GM20431 (cell line): ENCODE results near the gene MSRB3.

Experiments
- in situ Hi-C: fragments of 300-500 bp; cut with MseI, MboI; formaldehyde crosslinking; loops from one replicate; pipeline ENCODE4 v1.15.0; 2020; ENCODE audit warnings: low sequenced_read_pairs; ENCODE audit not compliant: unreplicated experiment

MSRB3 gene

GRCh38 chr12:65319688-65320200, 41.3 kb downstream of the MSRB3 start:
- in situ Hi-C loops: no loop called here

GRCh38 chr12:65323070-65323469, 44.6 kb downstream of the MSRB3 start:
- in situ Hi-C loops: no loop called here

DNA sequence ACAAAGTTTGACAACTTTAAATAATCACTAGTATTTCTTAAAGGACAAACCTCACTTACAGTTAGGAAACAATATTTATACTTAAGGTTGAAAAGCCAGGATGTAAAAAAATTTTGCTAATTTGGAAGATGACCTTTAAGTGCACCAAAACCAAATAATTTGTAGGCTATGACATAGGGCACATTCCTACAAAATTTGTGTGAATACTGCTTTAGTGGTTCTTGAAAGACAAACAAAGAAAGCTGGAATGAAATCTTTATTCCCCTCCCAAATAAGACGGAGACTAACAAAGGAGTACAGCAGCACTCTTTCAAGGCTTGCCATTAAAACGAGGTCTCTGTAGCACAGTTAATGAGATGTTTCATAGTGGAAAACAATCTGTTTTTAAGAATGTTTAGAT, 45.6 kb downstream of the MSRB3 start:
- in situ Hi-C loops: no loop called here

GRCh38 chr12:65324551-65324950, 46.1 kb downstream of the MSRB3 start:
- in situ Hi-C loops: no loop called here

DNA sequence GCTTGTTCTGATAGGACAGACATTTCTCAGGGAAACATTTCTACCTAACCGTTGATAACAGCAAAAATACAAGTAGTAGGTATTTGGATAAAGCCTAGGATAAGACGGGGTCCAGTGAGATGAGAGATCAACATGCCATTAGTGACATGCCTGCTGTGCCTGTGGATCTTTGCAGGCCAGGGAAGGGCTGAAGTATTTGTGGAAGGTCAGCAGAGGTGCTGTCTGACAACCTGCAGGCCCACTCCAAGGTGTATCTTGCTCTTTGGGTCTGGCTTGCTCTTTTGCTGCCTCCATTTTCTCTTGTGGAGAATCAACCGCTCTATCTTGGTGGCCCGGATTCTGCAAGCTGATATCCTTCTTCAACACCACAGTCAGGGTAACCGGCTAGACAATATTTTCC, 46.7 kb downstream of the MSRB3 start:
- in situ Hi-C loops: no loop called here

DNA sequence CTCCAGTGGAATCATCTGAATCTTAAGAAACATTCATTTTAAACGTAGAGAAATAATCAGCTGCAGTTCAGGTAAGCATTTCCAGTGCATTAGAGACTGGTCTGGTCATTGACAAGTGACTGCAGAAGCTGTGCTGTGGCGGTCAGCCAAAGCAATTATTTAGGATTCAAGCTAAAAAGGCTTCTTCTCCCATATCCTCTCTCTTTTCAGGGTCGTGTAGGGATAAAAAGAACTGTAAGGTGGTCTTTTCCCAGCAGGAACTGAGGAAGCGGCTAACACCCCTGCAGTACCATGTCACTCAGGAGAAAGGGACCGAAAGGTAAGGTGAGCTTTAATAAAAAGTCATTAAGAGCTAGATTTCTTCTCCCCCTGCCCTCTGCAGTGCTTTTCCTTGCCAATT, 48.1 kb downstream of the MSRB3 start:
- in situ Hi-C loops: no loop called here

DNA sequence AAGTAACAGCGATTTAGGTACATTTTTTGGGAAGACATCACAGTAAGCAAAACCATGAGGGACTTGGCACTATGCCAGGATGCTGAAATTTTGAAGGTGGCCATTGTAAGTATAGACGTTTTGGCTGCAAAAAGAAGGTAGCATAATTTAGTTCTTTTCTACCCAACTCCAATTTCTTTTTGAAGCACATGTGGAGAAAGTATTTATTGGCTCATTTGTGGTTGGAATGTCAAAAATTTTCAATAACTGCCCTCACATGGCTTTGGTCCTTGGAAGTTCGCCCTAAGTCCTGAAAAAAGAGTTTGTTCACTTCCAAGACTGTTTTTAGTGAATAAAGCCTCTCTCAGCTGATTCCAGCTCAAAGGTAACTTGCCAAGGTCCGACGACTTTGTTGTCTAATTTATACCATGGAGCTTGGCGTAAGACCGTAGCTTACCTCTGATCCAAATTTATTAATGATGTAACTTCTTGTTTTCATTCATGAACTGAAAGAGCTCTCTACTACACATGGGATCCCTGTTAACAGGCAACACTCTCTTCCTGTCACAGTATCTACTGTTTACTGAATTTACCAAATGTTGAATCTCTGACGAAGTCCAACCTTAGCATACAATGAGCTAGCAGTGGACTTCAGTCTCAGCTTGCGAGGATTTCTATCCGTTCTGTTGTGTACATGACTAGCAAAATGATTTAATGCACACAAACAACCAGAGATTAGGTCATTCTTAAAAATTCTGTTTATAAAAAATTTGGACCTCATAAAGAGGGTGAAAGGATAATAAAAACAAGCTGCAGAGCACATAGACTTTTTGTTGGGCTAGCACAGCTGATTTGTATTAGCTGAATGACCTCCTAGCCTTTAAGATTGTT, 49.0 kb downstream of the MSRB3 start:
- in situ Hi-C loops: no loop called here

DNA sequence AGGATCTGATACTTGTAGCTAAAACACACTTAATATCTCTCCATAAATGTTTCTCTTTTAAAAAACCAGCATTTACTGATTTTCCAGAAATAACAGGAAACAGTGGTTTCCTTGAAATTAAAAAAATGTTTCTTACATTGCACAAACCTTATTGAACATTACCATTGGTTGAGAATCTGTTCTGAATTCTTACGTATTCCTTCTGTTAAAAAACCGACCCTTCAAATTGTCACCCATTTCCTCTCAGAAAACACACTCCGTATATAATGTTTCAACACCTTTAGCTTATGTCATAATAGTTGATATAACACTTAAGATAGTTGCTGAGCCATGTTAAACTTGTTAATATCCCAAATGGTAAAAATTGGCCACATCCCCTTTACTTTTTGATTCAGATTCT, 51.2 kb downstream of the MSRB3 start:
- in situ Hi-C loops: no loop called here

- in situ Hi-C loops: no loop called here
These were observed 51.8 kb downstream of the MSRB3 start for GRCh38 chr12:65330331-65330730.

- in situ Hi-C loops: no loop called here
These were observed 53.0 kb downstream of the MSRB3 start for GRCh38 chr12:65331456-65331855.

DNA sequence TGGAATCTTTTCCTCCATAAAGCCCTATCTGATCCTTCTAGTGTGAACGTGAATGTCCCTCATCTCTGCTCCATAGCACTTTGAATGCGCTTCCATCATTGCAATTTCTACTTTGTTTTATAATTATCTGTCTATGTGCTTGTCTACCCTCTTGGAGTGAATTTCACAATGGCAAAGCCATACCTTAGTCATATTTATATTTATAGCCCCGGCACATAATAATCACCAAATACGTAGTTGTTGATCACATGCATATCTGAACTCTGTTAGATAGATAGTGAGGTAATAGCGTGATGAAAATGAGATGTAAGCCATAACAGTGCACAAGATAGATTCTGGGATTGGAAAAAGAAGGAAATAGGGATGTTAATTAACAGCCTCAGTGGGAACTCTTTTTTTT, 55.2 kb downstream of the MSRB3 start:
- in situ Hi-C loops: no loop called here

DNA sequence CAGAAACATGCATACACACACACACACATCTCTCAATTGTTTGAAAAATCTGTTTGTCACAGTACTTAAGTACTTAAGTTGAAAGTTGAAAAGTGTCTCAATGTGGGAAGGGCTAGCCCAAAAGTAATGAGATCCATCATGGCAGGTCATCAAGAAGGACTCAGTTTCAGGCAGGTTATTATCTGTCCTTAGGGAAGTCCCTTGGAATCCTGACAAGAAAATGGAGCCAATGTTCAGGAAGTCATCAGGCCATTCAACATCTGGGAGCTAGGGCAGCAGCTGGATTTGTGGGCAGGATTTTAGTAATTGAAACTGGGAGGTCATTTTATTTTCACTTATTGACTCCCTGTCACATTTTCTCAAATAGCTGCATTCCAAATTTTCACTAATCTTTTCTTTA, 56.0 kb downstream of the MSRB3 start:
- in situ Hi-C loops: no loop called here

GRCh38 chr12:65335021-65335714, 56.7 kb downstream of the MSRB3 start:
- in situ Hi-C loops: no loop called here

DNA sequence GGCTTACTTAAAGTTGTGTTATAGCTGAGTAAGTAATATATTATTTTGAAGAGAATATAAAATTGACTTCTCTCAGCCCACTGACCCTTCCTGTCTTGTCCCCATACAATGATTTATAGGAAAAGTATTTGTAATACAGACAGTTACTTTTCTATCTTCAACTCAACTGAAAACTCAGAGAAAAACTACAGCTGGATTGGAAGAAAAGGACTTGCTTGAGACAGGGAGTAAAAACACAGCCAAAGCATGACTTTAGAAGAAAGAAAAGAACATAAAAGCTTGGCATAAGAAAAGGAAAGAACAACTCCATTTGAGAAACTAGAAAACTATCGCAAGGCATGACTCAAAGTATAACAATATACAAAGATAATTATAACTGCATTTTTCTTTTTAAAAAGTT, 57.5 kb downstream of the MSRB3 start:
- in situ Hi-C loops: no loop called here

DNA sequence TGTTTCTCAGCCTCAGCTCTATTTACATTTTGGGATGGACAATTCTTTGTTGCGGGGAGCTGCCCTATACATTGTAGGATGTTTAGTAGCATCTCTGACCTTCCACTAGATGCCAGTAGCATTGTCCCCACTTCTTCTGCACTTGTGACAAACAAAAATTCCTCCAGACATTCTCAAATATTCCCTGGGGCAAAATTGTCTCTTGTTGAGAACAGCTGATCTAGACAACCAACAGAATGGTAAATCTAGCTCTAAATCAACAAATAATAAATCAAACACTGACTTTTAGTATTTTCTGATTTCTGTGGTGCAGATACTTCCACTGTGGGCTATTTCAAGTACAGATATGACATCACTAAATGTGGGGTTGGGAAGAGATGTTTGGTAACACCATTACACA, 60.7 kb downstream of the MSRB3 start:
- in situ Hi-C loops: no loop called here

DNA sequence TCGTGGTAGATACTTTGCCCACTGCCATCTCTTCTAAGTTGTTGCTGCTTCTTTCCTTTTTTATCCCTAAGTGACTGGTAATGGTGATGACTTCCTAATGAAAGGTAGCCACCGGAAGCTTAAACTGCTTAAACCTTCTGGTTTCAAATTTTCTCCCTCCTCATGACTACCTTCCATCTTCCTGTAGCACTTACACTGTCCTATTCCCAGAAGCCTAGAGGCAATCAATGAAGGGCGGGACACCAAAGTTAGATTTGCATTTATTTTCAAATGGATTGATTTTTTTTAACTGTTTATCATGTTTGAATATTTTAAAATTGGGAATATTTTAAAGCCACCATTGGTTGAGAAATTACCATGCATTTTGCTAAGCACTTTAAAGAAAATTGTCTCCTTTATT, 64.7 kb downstream of the MSRB3 start:
- in situ Hi-C loops: no loop called here

GRCh38 chr12:65343801-65344200, 65.3 kb downstream of the MSRB3 start:
- in situ Hi-C loops: no loop called here

GRCh38 chr12:65355461-65355860, 77.0 kb downstream of the MSRB3 start:
- in situ Hi-C loops: no loop called here

- in situ Hi-C loops: no loop called here
These were observed 84.0 kb downstream of the MSRB3 start for GRCh38 chr12:65362234-65363031.

DNA sequence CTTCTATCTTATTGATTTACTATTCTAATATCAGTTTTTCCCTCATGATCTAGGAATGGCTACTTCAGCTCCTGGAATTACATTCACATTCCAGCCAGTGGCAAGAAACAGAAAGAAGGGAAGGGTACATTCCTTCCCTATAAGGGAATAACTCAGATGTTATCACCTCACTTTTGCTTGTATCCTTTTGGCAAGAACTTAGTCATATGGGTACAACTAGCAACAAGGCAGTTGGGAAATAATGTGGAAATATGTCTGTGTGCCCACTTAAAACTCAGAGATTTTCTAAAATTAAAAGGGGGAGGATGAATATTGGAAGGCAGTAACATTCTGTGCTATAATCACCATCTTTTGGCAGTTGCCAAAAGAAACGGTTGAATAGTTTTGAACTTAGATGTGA, 85.6 kb downstream of the MSRB3 start:
- in situ Hi-C loops: no loop called here

DNA sequence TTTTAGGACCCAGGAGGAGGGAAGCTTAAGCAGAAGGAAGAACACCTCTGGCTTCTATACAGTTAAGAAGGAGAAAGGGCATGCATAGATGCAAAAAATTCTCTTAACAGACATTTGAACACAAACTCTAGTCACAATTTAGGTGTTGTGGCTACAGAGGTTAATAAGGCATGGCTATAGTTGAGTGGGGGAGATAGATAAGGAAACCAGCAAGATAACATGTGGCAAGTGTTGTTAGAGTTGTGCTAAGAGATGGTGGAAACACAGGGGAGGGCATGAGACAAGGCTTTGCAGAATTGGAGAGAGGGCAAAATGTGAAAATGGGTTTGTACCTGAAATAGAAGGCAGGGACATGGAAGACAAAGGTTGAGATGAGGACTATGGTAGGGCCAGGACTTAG, 88.9 kb downstream of the MSRB3 start:
- in situ Hi-C loops: no loop called here
